T-cell (primary cell): ENCODE results near the gene PNPO. TPM values are rescaled to one million over a fixed set of nuclear protein-coding genes. Genes with fewer than 3 reads are reported as not detected.

Experiments
- ATAC-seq, 4 experiments: fragments of 200-7000 bp in 3 of 4; fragments of 150-1000 bp in 1 of 4; cut with Tn5 transposase; replicated peaks in 1 of 4; 1 replicate in 3 of 4; 2 replicates in 1 of 4; pipeline ENCODE4 v1.10.0; 2021; ENCODE audit warnings: moderate library complexity in 3 of 4, mild to moderate bottlenecking in 2 of 4, moderate number of reproducible peaks in 1 of 4
- CTCF ChIA-PET, 2 donors: fragments of 300-600 bp; sonication (Branson Sonifier 250); formaldehyde crosslinking; loops; one replicate each; lab custom pipeline; 2022; ENCODE audit warnings: antibody characterized with exemption in 2 of 2; lab: Charles Lee
- POLR2A ChIA-PET, 2 donors: fragments of 300-600 bp; sonication (Branson Sonifier 250); formaldehyde crosslinking; loops; one replicate each; lab custom pipeline; 2022; ENCODE audit warnings: antibody characterized with exemption in 2 of 2; lab: Charles Lee
- DNase-seq, 35 experiments: peaks; one replicate each; pipeline versions ENCODE4 v3.0.0 to v3.0.0-alpha.2; 2013 to 2023
- H3K27ac ChIP-seq: one replicate; pipeline ENCODE4 v1.5.1; 2013; ENCODE audit warnings: low read length
- H3K27me3 ChIP-seq, 2 experiments: replicated peaks in 1 of 2; 1 replicate in 1 of 2; 2 replicates in 1 of 2; pipeline versions ENCODE4 v1.6.1 to v1.7.0; 2013; ENCODE audit warnings: low read length in 1 of 2, mixed read lengths in 1 of 2; ENCODE audit not compliant: control insufficient read depth in 2 of 2, insufficient read depth in 2 of 2; ENCODE audit errors: extremely low read depth in 1 of 2
- H3K36me3 ChIP-seq, 2 donors: 1 replicate in 1 of 2; 2 replicates in 1 of 2; pipeline versions ENCODE4 v1.6.1 to v1.7.0; 2013; ENCODE audit warnings: low read length in 1 of 2; ENCODE audit not compliant: control insufficient read depth in 2 of 2, insufficient read depth in 1 of 2; ENCODE audit errors: extremely low read depth in 1 of 2
- H3K4me1 ChIP-seq, 2 experiments: 1 replicate in 1 of 2; 2 replicates in 1 of 2; pipeline versions ENCODE4 v1.6.1 to v1.7.0; 2013; ENCODE audit warnings: low read length in 2 of 2, mixed read lengths in 1 of 2; ENCODE audit not compliant: insufficient read depth in 2 of 2, control insufficient read depth in 1 of 2; ENCODE audit errors: extremely low read depth in 1 of 2
- H3K4me3 ChIP-seq, 2 donors: 1 replicate in 1 of 2; 2 replicates in 1 of 2; pipeline versions ENCODE4 v1.5.1 to v1.7.0; 2013; ENCODE audit warnings: mild to moderate bottlenecking in 2 of 2, low read length in 1 of 2, moderate library complexity in 1 of 2; ENCODE audit not compliant: control insufficient read depth in 1 of 2; ENCODE audit errors: extremely low read depth in 1 of 2
- H3K9me3 ChIP-seq: 2 replicates; pipeline ENCODE4 v1.7.0; 2013
- H3K27ac Mint-ChIP-seq, 2 donors: one replicate each; pipeline ENCODE4 v1.8.0; 2020 to 2021; ENCODE audit warnings: mild to moderate bottlenecking in 2 of 2, mixed read lengths in 2 of 2
- H3K27me3 Mint-ChIP-seq, 2 donors: one replicate each; pipeline ENCODE4 v1.8.0; 2021 to 2022; ENCODE audit warnings: mixed read lengths in 2 of 2
- H3K36me3 Mint-ChIP-seq: one replicate; pipeline ENCODE4 v1.8.0; 2021; ENCODE audit warnings: mixed read lengths
- H3K4me1 Mint-ChIP-seq, 3 donors: one replicate each; pipeline ENCODE4 v1.8.0; 2020 to 2022; ENCODE audit warnings: mixed read lengths in 3 of 3, mild to moderate bottlenecking in 1 of 3
- H3K4me3 Mint-ChIP-seq, 3 donors: one replicate each; pipeline ENCODE4 v1.8.0; 2020 to 2022; ENCODE audit warnings: mild to moderate bottlenecking in 3 of 3, mixed read lengths in 3 of 3, moderate library complexity in 3 of 3
- H3K9me3 Mint-ChIP-seq, 3 donors: one replicate each; pipeline ENCODE4 v1.8.0; 2020 to 2022; ENCODE audit warnings: mixed read lengths in 3 of 3
- WGBS: methylation state at CpG from one replicate; pipeline ENCODE4 v1.1.5; 2013; ENCODE audit warnings: missing lambda C conversion rate; ENCODE audit not compliant: insufficient coverage; 5-methylcytosine and 5-hydroxymethylcytosine counted together
- total RNA-seq, 35 experiments: library from RNA in 6 of 35; stranded (reverse) in 6 of 35; fragments of 120-200 nt in 1 of 35; gene quantifications; one replicate each; pipeline versions ENCODE4 v1.2.1 to v1.2.4 and lab custom pipeline; 2013 to 2026

Gene PNPO
- total RNA-seq, 5 donors from 2014 or later (not counting 1 experiment from before 2014, with no cell fraction given), result 10.3 to 18.5 (median 15.7) TPM

DNA sequence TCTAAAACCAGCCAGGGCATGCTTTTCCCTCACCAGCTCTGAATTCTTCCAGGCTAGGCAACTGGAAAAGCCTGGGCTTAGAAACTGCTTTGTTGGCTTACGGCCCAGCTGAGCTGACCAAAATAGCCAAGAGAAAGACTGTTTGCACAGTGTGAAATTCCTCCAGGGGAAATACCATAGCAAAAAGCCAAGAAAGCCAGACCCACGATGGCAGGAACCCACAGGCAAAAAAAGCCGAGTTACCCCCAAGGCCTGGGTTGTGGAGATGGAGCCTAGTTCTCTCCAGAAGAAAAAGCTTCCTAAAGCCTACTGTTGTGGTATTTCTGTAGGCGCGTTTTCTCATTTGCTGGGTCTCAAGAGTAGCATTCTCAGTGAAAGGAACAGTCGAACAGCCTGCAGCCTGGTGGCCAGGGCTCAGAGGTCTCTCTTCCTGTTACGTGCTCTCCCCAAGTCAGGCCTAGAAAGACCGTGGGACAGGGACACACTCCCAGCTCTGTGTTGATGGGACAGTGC is 36.1 kb upstream of the PNPO start:
- Mint-ChIP-seq H3K9me3 (no peaks in the 10 kb centered on the region), H3K4me1 (peaks cover 54 to 55% (median 55%) of the 10 kb centered on the region in 3 donors), H3K36me3 (peaks cover 48% of the 10 kb centered on the region), H3K27me3 (no peaks in the 10 kb centered on the region), H3K4me3 (no peak overlapping the region), H3K27ac (no peak overlapping the region)
- H3K4me3 ChIP-seq, result no peak overlapping the region
- H3K27me3 ChIP-seq, result no peaks in the 10 kb centered on the region
- 84% methylated on average over 6 of the region's 8 CpGs for WGBS
- CTCF ChIA-PET, result interaction anchor here in 1 of 2 donors (0.5 kb wide), 1 partner anchor 9 kb away, joined by 3 read pairs; no protein-coding TSS in a partner anchor
- peaks cover 11 to 17% of the 10 kb centered on the region in 2 donors for H3K36me3 ChIP-seq
- POLR2A ChIA-PET, result interaction anchor here in 1 of 2 donors (0.7 kb wide), 1 partner anchor 544 kb away, joined by 3 read pairs; no protein-coding TSS in a partner anchor
- no peak for DNase-seq
- H3K27ac ChIP-seq, result no peak overlapping the region
- ATAC-seq, result no peak
- peaks cover 0 to 9% of the 10 kb centered on the region in 2 experiments for H3K4me1 ChIP-seq
- H3K9me3 ChIP-seq, result no peaks in the 10 kb centered on the region

GRCh38 chr17:47906443-47906842 is 34.9 kb upstream of the PNPO start:
- 93% methylated on average over 3 of the region's 3 CpGs for WGBS
- H3K9me3 ChIP-seq, result no peaks in the 10 kb centered on the region
- peaks cover 0 to 6% of the 10 kb centered on the region in 2 experiments for H3K4me1 ChIP-seq
- H3K4me1 Mint-ChIP-seq, result peaks cover 50 to 52% (median 52%) of the 10 kb centered on the region in 3 donors
- H3K27ac ChIP-seq, result no peak overlapping the region
- POLR2A ChIA-PET, result no interaction called here
- no peaks in the 10 kb centered on the region for H3K27me3 Mint-ChIP-seq
- H3K27ac Mint-ChIP-seq, result no peak overlapping the region
- no peaks in the 10 kb centered on the region for H3K9me3 Mint-ChIP-seq
- H3K36me3 Mint-ChIP-seq, result peaks cover 52% of the 10 kb centered on the region
- CTCF ChIA-PET, result no interaction called here
- H3K27me3 ChIP-seq, result no peaks in the 10 kb centered on the region
- ATAC-seq, result no peak
- H3K36me3 ChIP-seq, result peaks cover 12 to 16% of the 10 kb centered on the region in 2 donors
- no peak overlapping the region for H3K4me3 ChIP-seq
- no peak overlapping the region for H3K4me3 Mint-ChIP-seq
- no peak for DNase-seq

- peaks cover 11 to 16% of the 10 kb centered on the region in 2 donors for H3K36me3 ChIP-seq
- POLR2A ChIA-PET, result no interaction called here
- Mint-ChIP-seq H3K27ac (no peak overlapping the region), H3K9me3 (no peaks in the 10 kb centered on the region), H3K4me3 (no peak overlapping the region), H3K36me3 (peaks cover 41% of the 10 kb centered on the region), H3K27me3 (no peaks in the 10 kb centered on the region), H3K4me1 (peaks cover 39 to 49% (median 42%) of the 10 kb centered on the region in 3 donors)
- H3K4me1 ChIP-seq, result peaks cover 0 to 5% of the 10 kb centered on the region in 2 experiments
- 63% methylated on average over 2 of the region's 8 CpGs for WGBS
- H3K27ac ChIP-seq, result no peak overlapping the region
- H3K27me3 ChIP-seq, result no peaks in the 10 kb centered on the region
- ATAC-seq (no peak), DNase-seq (no peak)
- CTCF ChIA-PET, result no interaction called here
- no peaks in the 10 kb centered on the region for H3K9me3 ChIP-seq
- no peak overlapping the region for H3K4me3 ChIP-seq
Observed at GRCh38 chr17:47907932-47908562, 33.3 kb upstream of the PNPO start.

DNA sequence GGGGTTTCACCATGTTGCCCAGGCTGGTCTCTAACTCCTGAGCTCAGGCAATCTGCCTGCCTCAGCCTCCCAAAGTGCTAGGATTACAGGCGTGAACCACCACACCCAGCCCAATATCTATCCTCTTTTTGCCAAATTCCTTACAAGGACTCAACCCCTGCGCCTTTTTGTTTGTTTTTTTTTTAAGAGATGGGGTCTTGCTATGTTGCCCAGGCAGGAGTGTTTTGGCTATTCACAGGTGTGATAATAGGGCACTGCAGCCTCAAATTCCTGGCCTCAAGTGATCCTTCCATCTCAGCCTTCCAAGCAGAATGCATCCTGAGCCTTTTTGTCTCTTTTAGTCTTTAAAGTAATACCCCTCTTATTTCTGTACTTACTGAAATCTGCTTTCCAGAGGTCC is 28.3 kb upstream of the PNPO start:
- H3K4me3 ChIP-seq, result no peak overlapping the region
- no peaks in the 10 kb centered on the region for H3K9me3 Mint-ChIP-seq
- H3K9me3 ChIP-seq, result no peaks in the 10 kb centered on the region
- peaks cover 33% of the 10 kb centered on the region for H3K36me3 Mint-ChIP-seq
- ATAC-seq (no peak), DNase-seq (no peak)
- ChIA-PET POLR2A (no interaction called here), CTCF (no interaction called here)
- WGBS, result no CpG with 5 or more reads among the region's 2 CpGs
- no peaks in the 10 kb centered on the region for H3K4me1 ChIP-seq
- no peaks in the 10 kb centered on the region for H3K27me3 ChIP-seq
- H3K27ac ChIP-seq, result no peak overlapping the region
- peaks cover 16 to 29% (median 22%) of the 10 kb centered on the region in 3 donors for H3K4me1 Mint-ChIP-seq
- H3K27me3 Mint-ChIP-seq, result no peaks in the 10 kb centered on the region
- H3K4me3 Mint-ChIP-seq, result no peak overlapping the region
- peaks cover 12 to 26% of the 10 kb centered on the region in 2 donors for H3K36me3 ChIP-seq
- H3K27ac Mint-ChIP-seq, result no peak overlapping the region

DNA sequence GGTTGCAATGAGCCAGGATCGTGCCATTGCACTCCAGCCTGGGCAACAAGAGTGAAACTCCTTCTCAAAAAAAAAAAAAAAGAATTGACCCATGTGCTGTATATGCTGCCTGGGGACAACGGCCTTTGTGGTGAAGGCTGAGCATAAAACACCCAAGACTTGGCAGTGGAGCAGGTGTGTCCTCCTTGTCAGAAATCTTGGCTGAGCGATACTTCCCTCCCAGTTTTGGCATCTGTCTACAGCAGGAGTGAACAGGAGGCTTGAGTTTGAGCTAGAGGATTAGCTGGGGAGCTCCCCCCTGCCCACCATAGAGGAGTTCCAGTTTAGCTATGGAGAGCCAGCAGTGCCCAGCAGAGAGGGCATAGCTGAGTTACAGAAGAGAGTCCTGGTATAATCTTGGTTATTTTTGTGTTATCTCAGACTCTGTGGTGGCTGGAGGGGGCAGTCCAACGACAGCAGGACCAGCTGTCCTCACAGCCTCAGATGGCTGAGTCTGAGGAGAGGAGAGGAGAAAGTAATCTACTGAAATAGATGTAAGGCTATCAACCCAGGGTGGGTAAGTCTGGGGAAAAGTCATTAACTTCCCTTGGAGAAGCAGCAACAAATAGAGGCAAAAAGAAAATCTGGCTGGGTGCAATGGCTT is 26.9 kb upstream of the PNPO start:
- H3K36me3 Mint-ChIP-seq, result peaks cover 30% of the 10 kb centered on the region
- no peak for DNase-seq
- peak overlapping the region in 1 of 2 donors; percentile 58 for H3K27ac Mint-ChIP-seq
- peaks cover 9 to 31% of the 10 kb centered on the region in 2 donors for H3K36me3 ChIP-seq
- WGBS, result 63% methylated on average over 2 of the region's 4 CpGs
- H3K9me3 Mint-ChIP-seq, result no peaks in the 10 kb centered on the region
- peaks cover 12 to 30% (median 20%) of the 10 kb centered on the region in 3 donors for H3K4me1 Mint-ChIP-seq
- ChIA-PET CTCF (interaction anchor here in 1 of 2 donors (0.7 kb wide), 1 partner anchor 9 kb away, joined by 3 read pairs; no protein-coding TSS in a partner anchor), POLR2A (no interaction called here)
- H3K9me3 ChIP-seq, result no peaks in the 10 kb centered on the region
- no peak overlapping the region for H3K4me3 ChIP-seq
- H3K27me3 ChIP-seq, result no peaks in the 10 kb centered on the region
- ATAC-seq, result no peak
- no peaks in the 10 kb centered on the region for H3K27me3 Mint-ChIP-seq
- no peaks in the 10 kb centered on the region for H3K4me1 ChIP-seq
- no peak overlapping the region for H3K4me3 Mint-ChIP-seq
- H3K27ac ChIP-seq, result no peak overlapping the region

- Mint-ChIP-seq H3K36me3 (peaks cover 24% of the 10 kb centered on the region), H3K27me3 (no peaks in the 10 kb centered on the region), H3K4me1 (peaks cover 9 to 30% (median 17%) of the 10 kb centered on the region in 3 donors), H3K27ac (peak overlapping the region; percentile 17 to 46), H3K4me3 (no peak overlapping the region), H3K9me3 (no peaks in the 10 kb centered on the region)
- DNase-seq (no peak), ATAC-seq (no peak)
- Histone ChIP-seq H3K27ac (no peak overlapping the region), H3K4me3 (no peak overlapping the region), H3K4me1 (no peaks in the 10 kb centered on the region), H3K27me3 (no peaks in the 10 kb centered on the region), H3K36me3 (peaks cover 6 to 34% of the 10 kb centered on the region in 2 donors), H3K9me3 (no peaks in the 10 kb centered on the region)
- ChIA-PET POLR2A (no interaction called here), CTCF (no interaction called here)
- WGBS, result 98% methylated on average over 10 of the region's 12 CpGs
Observed at GRCh38 chr17:47915776-47916398, 25.5 kb upstream of the PNPO start.
